GM12878 (cell line): ENCODE data around the gene GNAO1. TPM values are rescaled to one million over a fixed set of nuclear protein-coding genes. Genes with fewer than 3 reads are reported as not detected.

Source experiments
- ATAC-seq: fragments of 200-7000 bp; cut with Tn5 transposase; 3 replicates; pipeline ENCODE4 v1.9.1; 2020; ENCODE audit warnings: mild to moderate bottlenecking, moderate library complexity
- BruUV-seq: library from RNA; stranded (reverse); fragments of 400-500 nt; replicated peaks from 2 replicates; lab custom pipeline; 2021; lab: Mats Ljungman, UMichigan
- CTCF ChIA-PET: fragments of 300-600 bp; sonication (Branson Sonifier 250); formaldehyde crosslinking; extraction: SDS; loops from one replicate; lab custom pipeline; 2021; ENCODE audit warnings: inconsistent platforms; lab: Yijun Ruan, JAX
- POLR2A ChIA-PET: fragments of 350-600 bp; formaldehyde crosslinking; extraction: SDS; loops from one replicate; lab custom pipeline; 2021; ENCODE audit warnings: inconsistent platforms; lab: Charles Lee
- RAD21 ChIA-PET: fragments of 300-600 bp; sonication (Branson Sonifier 250); formaldehyde crosslinking; loops from one replicate; lab custom pipeline; 2023; ENCODE audit warnings: antibody characterized with exemption; ENCODE audit not compliant: unreplicated experiment; lab: Charles Lee
- SMC1A ChIA-PET: fragments of 300-600 bp; sonication (Branson Sonifier 250); formaldehyde crosslinking; loops from one replicate; lab custom pipeline; 2023; ENCODE audit not compliant: unreplicated experiment, uncharacterized antibody; lab: Charles Lee
- DNase-seq: peaks from one replicate; pipeline ENCODE4 v3.0.0-alpha.2; 2011; ENCODE audit warnings: low read depth, low spot score
- FAIRE-seq: peaks from 3 replicates; lab custom pipeline; 2011; peaks lifted over from hg19 to GRCh38; lab: Jason Lieb, UNC
- H2AFZ ChIP-seq: 2 replicates; pipeline ENCODE4 v1.6.0; 2011; ENCODE audit warnings: low read depth, low read length, control low read depth; ENCODE audit not compliant: control insufficient read depth
- H3K27ac ChIP-seq: 2 replicates; pipeline ENCODE4 v1.5.1; 2011; ENCODE audit warnings: control low read depth; ENCODE audit not compliant: control insufficient read depth, insufficient read depth
- H3K27me3 ChIP-seq, 2 experiments: replicated peaks in 1 of 2; 2 replicates each; pipeline versions ENCODE4 v1.6.0 to v1.6.1; 2011; ENCODE audit warnings: low read length in 1 of 2; ENCODE audit not compliant: control insufficient read depth in 2 of 2, insufficient read depth in 2 of 2
- H3K36me3 ChIP-seq, 2 experiments: 2 replicates each; pipeline ENCODE4 v1.5.1; 2011; ENCODE audit warnings: low read length in 1 of 2; ENCODE audit not compliant: control insufficient read depth in 2 of 2, insufficient read depth in 2 of 2
- H3K4me1 ChIP-seq: 2 replicates; pipeline ENCODE4 v1.6.1; 2011; ENCODE audit warnings: mild to moderate bottlenecking, low read length, moderate library complexity, mixed read lengths; ENCODE audit not compliant: control insufficient read depth, insufficient read depth
- H3K4me2 ChIP-seq: 2 replicates; pipeline ENCODE4 v1.6.0; 2011; ENCODE audit warnings: control low read depth; ENCODE audit not compliant: control insufficient read depth, insufficient read depth
- H3K4me3 ChIP-seq: fragments of 200-600 bp; sonication (generic); 2 replicates; pipeline ENCODE4 v1.5.1; 2016
- H3K79me2 ChIP-seq: 2 replicates; pipeline ENCODE4 v1.6.0; 2011; ENCODE audit warnings: low read length; ENCODE audit not compliant: control insufficient read depth, insufficient read depth
- H3K9ac ChIP-seq: 2 replicates; pipeline ENCODE4 v1.8.0; 2011; ENCODE audit warnings: low read length, control low read depth, mixed read lengths; ENCODE audit not compliant: control insufficient read depth, insufficient read depth
- H3K9me3 ChIP-seq: replicated peaks from 3 replicates; pipeline ENCODE4 v1.5.1; 2011; ENCODE audit warnings: mild to moderate bottlenecking, low read length; ENCODE audit not compliant: control insufficient read depth, insufficient read depth
- H4K20me1 ChIP-seq: 2 replicates; pipeline ENCODE4 v1.6.0; 2011; ENCODE audit not compliant: control insufficient read depth, insufficient read depth
- CBX5 ChIP-seq: sonication (generic); IDR thresholded peaks from 2 replicates; pipeline ENCODE4 v1.6.1; 2016; ENCODE audit warnings: low read depth, moderate library complexity, mild to moderate bottlenecking, inconsistent platforms
- CHD2 ChIP-seq: IDR thresholded peaks from 2 replicates; pipeline ENCODE4 v1.6.1; 2011; ENCODE audit warnings: low read depth, low read length, improper control_type of control experiment, borderline replicate concordance
- ELK1 ChIP-seq: IDR thresholded peaks from 2 replicates; pipeline ENCODE4 v1.6.1; 2012; ENCODE audit warnings: low read depth, low read length, improper control_type of control experiment
- HSF1 ChIP-seq: fragments of 150-350 bp; IDR thresholded peaks from 2 replicates; pipeline ENCODE4 v1.6.1; 2014; ENCODE audit warnings: mild to moderate bottlenecking, low read depth, low read length
- MYB ChIP-seq: fragments of 150-350 bp; IDR thresholded peaks from 2 replicates; pipeline ENCODE4 v1.6.1; 2014; ENCODE audit warnings: mild to moderate bottlenecking, low read depth, low read length, borderline replicate concordance
- RB1 ChIP-seq: fragments of 450-650 bp; formaldehyde crosslinking; IDR thresholded peaks from 2 replicates; pipeline ENCODE4 v1.6.1; 2017; ENCODE audit warnings: mild to moderate bottlenecking, borderline replicate concordance
- RBBP5 ChIP-seq: fragments of 200-600 bp; sonication (generic); conservative IDR thresholded peaks from 2 replicates; pipeline ENCODE4 v1.6.1; 2016
- SREBF2 ChIP-seq: IDR thresholded peaks from 2 replicates; pipeline ENCODE4 v1.6.1; 2012; ENCODE audit warnings: mild to moderate bottlenecking, low read length
- SRF ChIP-seq, 2 experiments: IDR thresholded peaks; 2 replicates each; pipeline ENCODE4 v1.6.1; 2011; ENCODE audit warnings: low read depth in 2 of 2, low read length in 2 of 2, mild to moderate bottlenecking in 1 of 2, moderate library complexity in 1 of 2
- STAT1 ChIP-seq: fragments of 450-650 bp; conservative IDR thresholded peaks from 2 replicates; pipeline ENCODE4 v1.6.1; 2014; ENCODE audit warnings: antibody characterized with exemption, mild to moderate bottlenecking
- STAT3 ChIP-seq: IDR thresholded peaks from 2 replicates; pipeline ENCODE4 v1.6.1; 2011; ENCODE audit warnings: low read depth, low read length, improper control_type of control experiment
- TCF3 ChIP-seq: IDR thresholded peaks from 2 replicates; pipeline ENCODE4 v1.6.1; 2012; ENCODE audit warnings: low read depth, mild to moderate bottlenecking, low read length, borderline replicate concordance; ENCODE audit not compliant: insufficient read depth
- WGBS: methylation state at CpG from one replicate; pipeline ENCODE4 v1.1.6; 2016; ENCODE audit warnings: low lambda C conversion rate; ENCODE audit not compliant: insufficient replicate concordance, insufficient coverage; ENCODE audit errors: missing lambda C conversion rate; 5-methylcytosine and 5-hydroxymethylcytosine counted together
- in situ Hi-C: fragments of 300-500 bp; cut with MboI; formaldehyde crosslinking; loops from 9 replicates; pipeline ENCODE4 v1.14.3; 2018; ENCODE audit warnings: mixed read lengths
- intact Hi-C: fragments of 100-400 bp; cut with micrococcal nuclease; formaldehyde crosslinking; loops from one replicate; pipeline ENCODE4 v1.14.2; 2022; ENCODE audit not compliant: unreplicated experiment
- polyA plus RNA-seq, 11 experiments: library from polyadenylated mRNA; depleted of rRNA in 4 of 11; unstranded in 6 of 11; stranded (reverse) in 5 of 11; fragments of >200 nt; fragmentation: Nextera tagmentation in 4 of 11; fragmentation: Illumina TruSeq in 1 of 11; extraction: Ambion mirVana in 4 of 11; extraction: Trizol in 1 of 11; gene quantifications; 1 replicate in 1 of 11; 2 replicates in 10 of 11; pipeline versions ENCODE4 v1.2.1 to v1.2.3, GENCODE V29; 2011 to 2016; ENCODE audit warnings: inconsistent platforms in 2 of 11, missing spikeins in 2 of 11, low read depth in 1 of 11
- total RNA-seq, 4 experiments: library from RNA; depleted of rRNA in 3 of 4; stranded (reverse); fragments of >200 nt in 3 of 4; fragmentation: Illumina TruSeq in 1 of 4; extraction: Trizol in 1 of 4; gene quantifications; 2 replicates each; pipeline versions ENCODE4 v1.2.1 to v1.2.3, GENCODE V29; 2013 to 2021

The GNAO1 gene
- total and polyA plus RNA-seq, 10 of the 15 experiments (the other 5 are each of a cell fraction or from before 2014, with no cell fraction given): 0.05 to 0.28 (median 0.14) TPM; not detected in 6

- Histone ChIP-seq H4K20me1 (no peaks in the 10 kb centered on the region), H3K79me2 (no peaks in the 10 kb centered on the region), H3K4me1 (no peaks in the 10 kb centered on the region), H3K36me3 (no peaks in the 10 kb centered on the region), H3K4me3 (no peak overlapping the region), H3K9me3 (no peaks in the 10 kb centered on the region), H3K4me2 (no peak overlapping the region), H3K27ac (no peak overlapping the region), H3K9ac (no peak overlapping the region), H3K27me3 (peaks cover 2 to 3% of the 10 kb centered on the region in 2 experiments; a peak in 2 of 4 replicates), H2AFZ (no peak overlapping the region)
- ChIA-PET CTCF (interaction anchor here (1.1 kb wide), 1 partner anchor 302 kb away, joined by 3 read pairs; no protein-coding TSS in a partner anchor), RAD21 (no interaction called here), SMC1A (no interaction called here), POLR2A (no interaction called here)
- ATAC-seq (peak; percentile 45), DNase-seq (no peak), FAIRE-seq (no peak)
- intact Hi-C loops: no loop called here
- in situ Hi-C loops: no loop called here
- 46% methylated on average over 13 of the region's 13 CpGs for WGBS
- TF ChIP-seq CBX5 (no peak), SREBF2 (no peak), CHD2 (no peak)
- no TSS peak for BruUV-seq
These were observed 54.9 kb downstream of the GNAO1 start for GRCh38 chr16:56246051-56246817.

GRCh38 chr16:56247018-56247417 is 55.7 kb downstream of the GNAO1 start:
- RAD21 ChIA-PET: no interaction called here
- intact Hi-C loops: no loop called here
- Histone ChIP-seq H2AFZ (no peak overlapping the region), H3K4me2 (no peak overlapping the region), H3K4me1 (no peaks in the 10 kb centered on the region), H3K27me3 (no peaks in the 10 kb centered on the region), H3K9ac (no peak overlapping the region), H3K79me2 (no peaks in the 10 kb centered on the region), H3K9me3 (no peaks in the 10 kb centered on the region), H3K27ac (no peak overlapping the region), H4K20me1 (no peaks in the 10 kb centered on the region), H3K4me3 (no peak overlapping the region), H3K36me3 (no peaks in the 10 kb centered on the region)
- CTCF ChIA-PET: interaction anchor here (1.1 kb wide), 1 partner anchor 303 kb away, joined by 3 read pairs; no protein-coding TSS in a partner anchor
- SMC1A ChIA-PET: no interaction called here
- DNase-seq (no peak), ATAC-seq (no peak), FAIRE-seq (no peak)
- no peak for TF ChIP-seq SRF (IDR thresholded peaks at IDR 0.05; ENCODE audit: low read depth in 2 of 2, low read length in 2 of 2)
- no peak for TF ChIP-seq RB1
- TF ChIP-seq ELK1: no peak
- no peak for TF ChIP-seq STAT1
- no peak for TF ChIP-seq STAT3
- no peak for TF ChIP-seq TCF3
- TF ChIP-seq HSF1: no peak
- no peak for TF ChIP-seq SREBF2
- no peak for TF ChIP-seq MYB
- no peak for TF ChIP-seq RBBP5
- POLR2A ChIA-PET: no interaction called here
- no TSS peak for BruUV-seq
- in situ Hi-C loops: no loop called here
- 33% methylated on average over 8 of the region's 8 CpGs for WGBS
